Calu3 (cell line): Measurements from ENCODE around the gene CCR9. TPM values are rescaled to one million over a fixed set of nuclear protein-coding genes. Genes with fewer than 3 reads are reported as not detected.

Experiments used
- BruUV-seq: library from RNA; stranded (reverse); fragments of 400-500 nt; replicated peaks from 2 replicates; lab custom pipeline; 2021; lab: Mats Ljungman, UMichigan
- CTCF ChIA-PET: fragments of 300-600 bp; sonication (Branson Sonifier 250); formaldehyde crosslinking; loops from one replicate; lab custom pipeline; 2022; ENCODE audit warnings: antibody characterized with exemption; lab: Charles Lee
- DNase-seq: peaks from one replicate; pipeline ENCODE4 v3.0.0; 2022
- H3K27ac Mint-ChIP-seq: one replicate; pipeline ENCODE4 v1.8.0; 2022; ENCODE audit warnings: mixed read lengths; ENCODE audit not compliant: unreplicated experiment
- H3K27me3 Mint-ChIP-seq: one replicate; pipeline ENCODE4 v1.8.0; 2022; ENCODE audit warnings: mixed read lengths; ENCODE audit not compliant: unreplicated experiment
- H3K36me3 Mint-ChIP-seq: one replicate; pipeline ENCODE4 v1.8.0; 2022; ENCODE audit warnings: mild to moderate bottlenecking, moderate library complexity, mixed read lengths; ENCODE audit not compliant: insufficient read depth, unreplicated experiment
- H3K4me1 Mint-ChIP-seq: one replicate; pipeline ENCODE4 v1.8.0; 2022; ENCODE audit warnings: mild to moderate bottlenecking, low read depth, mixed read lengths; ENCODE audit not compliant: unreplicated experiment
- H3K4me3 Mint-ChIP-seq: one replicate; pipeline ENCODE4 v1.8.0; 2022; ENCODE audit warnings: mild to moderate bottlenecking, low read depth, moderate library complexity, mixed read lengths; ENCODE audit not compliant: unreplicated experiment
- H3K9me3 Mint-ChIP-seq: one replicate; pipeline ENCODE4 v1.8.0; 2022; ENCODE audit warnings: low read depth, mixed read lengths; ENCODE audit not compliant: unreplicated experiment
- intact Hi-C: fragments of 100-400 bp; cut with micrococcal nuclease; formaldehyde crosslinking; loops from one replicate; pipeline ENCODE4 v1.10.0; 2022; ENCODE audit not compliant: unreplicated experiment
- total RNA-seq: library from RNA; stranded (reverse); gene quantifications from 2 replicates; pipeline ENCODE4 v1.2.3, GENCODE V29; 2022
- TF ChIP-seq, protein P1 (sequence below): fragments of 200-600 bp; IDR thresholded peaks from one replicate; pipeline ENCODE4 v1.8.0; 2022; ENCODE audit warnings: antibody characterized with exemption; ENCODE audit not compliant: unreplicated experiment

Gene CCR9
- total RNA-seq, 1 experiment from 2014 or later = not detected

DNA sequence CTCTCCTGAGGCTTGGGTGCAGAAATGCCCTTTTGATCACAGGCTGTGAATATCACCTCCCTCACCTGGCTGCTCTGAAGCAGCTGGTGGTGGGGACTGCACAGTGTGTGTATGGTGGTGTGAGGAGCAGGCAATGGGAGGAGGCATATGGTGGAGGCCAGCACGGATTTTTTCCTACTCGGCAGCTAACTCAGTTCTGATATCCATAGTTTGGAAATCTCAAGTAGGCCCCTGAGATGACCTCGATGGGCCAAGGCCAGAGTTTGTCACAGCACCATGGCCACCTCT is 35.6 kb downstream of the CCR9 start:
- Mint-ChIP-seq H3K9me3 (no peaks in the 10 kb centered on the region), H3K36me3 (no peaks in the 10 kb centered on the region), H3K4me1 (no peaks in the 10 kb centered on the region), H3K4me3 (no peak overlapping the region), H3K27me3 (no peaks in the 10 kb centered on the region), H3K27ac (no peak overlapping the region)
- intact Hi-C loops = no loop called here
- no TSS peak for BruUV-seq
- TF ChIP-seq, protein P1, sequence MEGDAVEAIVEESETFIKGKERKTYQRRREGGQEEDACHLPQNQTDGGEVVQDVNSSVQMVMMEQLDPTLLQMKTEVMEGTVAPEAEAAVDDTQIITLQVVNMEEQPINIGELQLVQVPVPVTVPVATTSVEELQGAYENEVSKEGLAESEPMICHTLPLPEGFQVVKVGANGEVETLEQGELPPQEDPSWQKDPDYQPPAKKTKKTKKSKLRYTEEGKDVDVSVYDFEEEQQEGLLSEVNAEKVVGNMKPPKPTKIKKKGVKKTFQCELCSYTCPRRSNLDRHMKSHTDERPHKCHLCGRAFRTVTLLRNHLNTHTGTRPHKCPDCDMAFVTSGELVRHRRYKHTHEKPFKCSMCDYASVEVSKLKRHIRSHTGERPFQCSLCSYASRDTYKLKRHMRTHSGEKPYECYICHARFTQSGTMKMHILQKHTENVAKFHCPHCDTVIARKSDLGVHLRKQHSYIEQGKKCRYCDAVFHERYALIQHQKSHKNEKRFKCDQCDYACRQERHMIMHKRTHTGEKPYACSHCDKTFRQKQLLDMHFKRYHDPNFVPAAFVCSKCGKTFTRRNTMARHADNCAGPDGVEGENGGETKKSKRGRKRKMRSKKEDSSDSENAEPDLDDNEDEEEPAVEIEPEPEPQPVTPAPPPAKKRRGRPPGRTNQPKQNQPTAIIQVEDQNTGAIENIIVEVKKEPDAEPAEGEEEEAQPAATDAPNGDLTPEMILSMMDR = no peak
- CTCF ChIA-PET = no interaction called here
- DNase-seq = no peak

DNA sequence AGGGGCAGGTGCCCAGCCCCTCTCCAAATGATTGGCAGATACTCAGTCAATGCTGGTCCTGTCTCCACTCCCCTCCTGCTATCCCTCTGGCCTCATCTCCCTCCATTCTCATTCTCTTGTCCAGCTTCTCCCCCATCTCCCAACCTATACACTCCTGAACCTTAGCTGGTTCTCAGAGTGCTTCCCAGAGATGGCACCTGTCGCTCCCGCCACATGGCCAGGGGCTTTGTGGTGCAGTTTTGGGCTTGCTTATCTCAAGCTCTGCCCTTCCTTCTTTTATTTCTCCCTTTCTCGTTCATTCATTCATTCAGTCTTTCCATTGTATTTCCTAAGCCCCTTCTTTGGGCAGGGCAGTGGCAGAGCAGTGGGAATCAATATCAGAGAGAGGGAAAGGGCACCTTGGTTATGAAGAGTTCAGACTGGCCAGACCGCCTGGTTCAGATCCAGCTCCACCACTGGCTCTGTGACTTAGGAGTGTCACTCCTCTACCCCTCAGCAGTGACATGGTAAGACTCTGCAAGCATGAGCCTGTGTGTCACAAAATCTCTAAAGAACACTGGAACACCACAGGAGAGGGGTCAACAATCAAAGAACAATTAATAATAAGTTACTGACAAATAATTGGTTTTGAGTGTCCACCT is 36.7 kb downstream of the CCR9 start:
- Mint-ChIP-seq H3K4me1 (no peaks in the 10 kb centered on the region), H3K9me3 (no peaks in the 10 kb centered on the region), H3K27me3 (no peaks in the 10 kb centered on the region), H3K36me3 (no peaks in the 10 kb centered on the region), H3K27ac (no peak overlapping the region), H3K4me3 (no peak overlapping the region)
- BruUV-seq = no TSS peak
- TF ChIP-seq, protein P1 = no peak
- intact Hi-C loops = no loop called here
- CTCF ChIA-PET = no interaction called here
- no peak for DNase-seq

DNA sequence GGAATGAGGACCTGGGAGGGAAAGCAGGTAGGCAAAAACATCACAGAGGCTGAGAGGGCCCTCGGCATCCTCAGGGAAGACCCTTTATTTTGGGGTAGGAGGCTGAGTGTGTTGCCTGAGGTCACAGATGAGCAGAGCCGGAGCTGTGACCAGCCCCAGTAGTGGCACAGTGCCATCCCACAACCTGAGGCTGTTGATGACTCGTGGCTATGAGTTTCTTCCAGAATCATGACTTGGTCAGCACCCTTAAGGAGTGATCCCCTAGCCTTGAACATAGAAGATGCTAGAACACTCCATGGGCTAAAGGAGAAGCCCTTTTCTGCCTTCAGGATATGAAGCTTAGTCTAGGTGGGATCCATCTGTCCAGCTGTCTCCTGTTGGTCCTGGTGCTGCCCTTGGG is 37.4 kb downstream of the CCR9 start:
- no peaks in the 10 kb centered on the region for H3K4me1 Mint-ChIP-seq
- no peaks in the 10 kb centered on the region for H3K27me3 Mint-ChIP-seq
- TF ChIP-seq, protein P1 = no peak
- intact Hi-C loops = no loop called here
- no peaks in the 10 kb centered on the region for H3K9me3 Mint-ChIP-seq
- no peak overlapping the region for H3K27ac Mint-ChIP-seq
- no peak overlapping the region for H3K4me3 Mint-ChIP-seq
- peaks cover under 1% of the 10 kb centered on the region for H3K36me3 Mint-ChIP-seq
- no TSS peak for BruUV-seq
- CTCF ChIA-PET = no interaction called here
- DNase-seq = no peak

DNA sequence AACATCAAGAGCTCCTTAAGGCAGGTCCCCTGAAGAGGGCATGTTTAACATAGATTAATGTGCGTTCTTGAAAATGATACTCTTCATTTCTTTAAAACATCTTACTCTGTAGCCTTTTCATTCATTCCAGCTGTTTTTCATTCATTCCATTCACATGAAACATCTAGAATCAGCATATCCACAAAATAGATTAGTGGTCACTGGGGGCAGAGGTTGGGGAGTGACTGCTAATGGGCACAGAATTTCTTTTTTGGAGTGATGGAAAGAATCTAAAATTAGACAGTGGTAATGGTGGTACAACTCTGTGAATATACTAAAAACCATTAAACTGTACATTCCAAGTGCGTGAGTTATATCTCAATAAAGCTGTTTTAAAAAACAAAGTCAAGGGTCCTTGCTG is 41.5 kb downstream of the CCR9 start:
- Mint-ChIP-seq H3K27ac (no peak overlapping the region), H3K4me1 (no peaks in the 10 kb centered on the region), H3K36me3 (peaks cover 9% of the 10 kb centered on the region), H3K9me3 (no peaks in the 10 kb centered on the region), H3K4me3 (no peak overlapping the region), H3K27me3 (no peaks in the 10 kb centered on the region)
- intact Hi-C loops = no loop called here
- no peak for DNase-seq
- BruUV-seq = no TSS peak
- TF ChIP-seq, protein P1 = no peak
- CTCF ChIA-PET = interaction anchor here (1.2 kb wide), 1 partner anchor 11 kb away, joined by 3 read pairs; no protein-coding TSS in a partner anchor
